Fibroblast of skin of abdomen (primary cell): ENCODE data around the gene ST6GAL1.

ENCODE experiments used
- DNase-seq: peaks from one replicate; pipeline ENCODE4 v3.0.0-alpha.2; 2013

Gene ST6GAL1

GRCh38 chr3:187122261-187122660, 191.9 kb downstream of the ST6GAL1 start:
- no peak for DNase-seq

GRCh38 chr3:187125319-187126031, 195.1 kb downstream of the ST6GAL1 start:
- DNase-seq: no peak
